Measurements from ENCODE around the gene MED23.

DNA sequence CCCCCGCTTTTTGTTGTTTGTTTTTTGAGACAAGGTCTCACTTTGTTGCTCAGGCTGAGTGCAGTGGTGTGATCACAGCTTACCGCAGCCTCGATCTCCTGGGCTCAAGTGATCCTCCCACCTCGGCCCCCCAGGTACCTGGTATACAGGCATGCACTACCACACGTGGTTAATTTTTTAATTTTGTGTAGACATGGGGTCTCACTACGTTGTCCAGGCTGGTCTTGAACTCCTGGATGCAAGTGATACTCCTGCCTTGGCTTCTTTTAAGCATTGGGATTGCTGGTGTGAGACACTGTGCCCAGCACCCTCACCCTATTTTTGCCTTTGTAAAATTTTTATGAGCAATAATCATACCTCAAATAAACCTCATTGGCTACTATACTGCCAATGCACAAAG is 14.5 kb upstream of the MED23 start:
- TF ChIP-seq, protein P1, sequence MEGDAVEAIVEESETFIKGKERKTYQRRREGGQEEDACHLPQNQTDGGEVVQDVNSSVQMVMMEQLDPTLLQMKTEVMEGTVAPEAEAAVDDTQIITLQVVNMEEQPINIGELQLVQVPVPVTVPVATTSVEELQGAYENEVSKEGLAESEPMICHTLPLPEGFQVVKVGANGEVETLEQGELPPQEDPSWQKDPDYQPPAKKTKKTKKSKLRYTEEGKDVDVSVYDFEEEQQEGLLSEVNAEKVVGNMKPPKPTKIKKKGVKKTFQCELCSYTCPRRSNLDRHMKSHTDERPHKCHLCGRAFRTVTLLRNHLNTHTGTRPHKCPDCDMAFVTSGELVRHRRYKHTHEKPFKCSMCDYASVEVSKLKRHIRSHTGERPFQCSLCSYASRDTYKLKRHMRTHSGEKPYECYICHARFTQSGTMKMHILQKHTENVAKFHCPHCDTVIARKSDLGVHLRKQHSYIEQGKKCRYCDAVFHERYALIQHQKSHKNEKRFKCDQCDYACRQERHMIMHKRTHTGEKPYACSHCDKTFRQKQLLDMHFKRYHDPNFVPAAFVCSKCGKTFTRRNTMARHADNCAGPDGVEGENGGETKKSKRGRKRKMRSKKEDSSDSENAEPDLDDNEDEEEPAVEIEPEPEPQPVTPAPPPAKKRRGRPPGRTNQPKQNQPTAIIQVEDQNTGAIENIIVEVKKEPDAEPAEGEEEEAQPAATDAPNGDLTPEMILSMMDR (conservative IDR thresholded peaks at IDR 0.05 in 1 of 2, IDR thresholded peaks at IDR 0.05 in 1 of 2; ENCODE audit: low read depth in 1 of 2, low read length in 2 of 2) = no peak
- no peak for TF ChIP-seq EZH2 (IDR thresholded peaks at IDR 0.05; ENCODE audit: low read length, missing control alignments)

All from fibroblast of lung (primary cell).